Stimulated activated CD4-positive, alpha-beta T cell treated with anti-CD3 and anti-CD28 coated beads, Interleukin-12 subunit alpha, Interleukin-12 subunit beta, amount 100 ng/mL, for 24 hours (primary cell): Measurements from ENCODE around the gene ZNF778.

Experiments
- DNase-seq, 2 experiments: peaks; one replicate each; pipeline ENCODE4 v3.0.0-alpha.2; 2020; ENCODE audit warnings: low read depth in 2 of 2

The ZNF778 gene

GRCh38 chr16:89217388-89218191 lies at the start of gene ZNF778:
ZNF778 (plus strand) TSS chr16:89217703; CDS start chr16:89221128, 3,425 bp downstream.
- peak; percentile 66 to 68 for DNase-seq

GRCh38 chr16:89168381-89169189 lies 48.9 kb upstream of the ZNF778 start:
- DNase-seq = no peak

- no peak for DNase-seq
Measured at GRCh38 chr16:89169778-89170177, 47.7 kb upstream of the ZNF778 start.

GRCh38 chr16:89170346-89171215 lies 46.9 kb upstream of the ZNF778 start:
- DNase-seq = no peak

DNA sequence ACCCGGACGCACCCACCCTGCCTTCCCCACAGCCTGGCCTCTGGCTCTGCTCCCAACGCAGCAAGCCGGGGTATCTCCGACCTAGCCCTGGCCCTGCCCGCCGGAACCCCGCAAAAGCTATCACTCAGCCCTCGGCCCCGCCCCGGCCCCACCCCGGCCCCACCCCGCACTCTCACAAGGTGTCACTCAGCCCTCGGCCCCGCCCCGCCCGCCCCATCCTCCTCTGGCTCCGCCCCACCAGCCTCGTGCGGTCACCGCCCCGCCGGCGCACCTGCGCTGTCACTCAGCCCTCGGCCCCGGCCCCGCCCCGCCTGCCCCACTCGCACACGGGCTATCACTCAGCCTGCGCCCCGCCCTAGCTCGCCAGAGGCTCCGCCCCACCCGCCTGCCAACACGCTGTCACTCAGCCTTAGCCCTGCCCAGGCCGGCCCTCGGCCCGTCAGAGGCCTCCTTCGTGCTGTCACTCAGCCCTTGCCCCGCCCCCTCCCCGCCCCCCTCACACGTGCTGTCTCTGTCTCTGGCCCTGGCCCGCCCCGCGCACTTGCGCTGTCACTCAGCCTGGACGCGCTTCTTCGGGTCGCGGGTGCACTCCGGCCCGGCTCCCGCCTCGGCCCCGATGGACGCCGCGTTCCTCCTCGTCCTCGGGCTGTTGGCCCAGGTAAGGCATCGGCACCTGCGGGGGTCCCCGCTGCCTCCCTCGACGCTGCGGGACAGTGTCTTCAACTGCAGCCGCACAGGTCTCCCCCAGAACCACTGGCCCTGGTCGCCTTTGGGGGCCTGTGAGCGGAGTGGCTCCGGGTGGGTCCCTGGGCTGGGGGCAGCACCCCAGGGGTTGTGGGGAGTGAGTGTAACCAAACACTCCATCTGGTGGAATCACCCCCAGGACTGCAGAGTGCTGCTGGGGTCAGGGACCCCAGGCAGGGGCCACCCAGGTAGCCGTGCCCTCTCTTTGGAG lies 46.0 kb upstream of the ZNF778 start, which contains the start of gene CDH15:
TSS of gene CDH15 (plus strand) at position 533 of the 955 bp plus-strand sequence. CDS start at position 617, 84 bp downstream.
- DNase-seq = peak; percentile 91 to 94

GRCh38 chr16:89172171-89172527 lies 45.4 kb upstream of the ZNF778 start:
- DNase-seq = no peak

GRCh38 chr16:89172528-89173173 lies 44.9 kb upstream of the ZNF778 start:
- no peak for DNase-seq

GRCh38 chr16:89173174-89173921 lies 44.2 kb upstream of the ZNF778 start:
- DNase-seq = no peak

- DNase-seq = no peak
Measured at GRCh38 chr16:89174055-89174827, 43.3 kb upstream of the ZNF778 start.

- DNase-seq = no peak
Measured at GRCh38 chr16:89174877-89175276, 42.6 kb upstream of the ZNF778 start.

- DNase-seq = no peak
Measured at GRCh38 chr16:89175280-89176146, 42.0 kb upstream of the ZNF778 start.

GRCh38 chr16:89176147-89176690 lies 41.3 kb upstream of the ZNF778 start:
- no peak for DNase-seq

GRCh38 chr16:89176717-89177116 lies 40.8 kb upstream of the ZNF778 start:
- DNase-seq = no peak

- DNase-seq = no peak
Measured at GRCh38 chr16:89177501-89177900, 40.0 kb upstream of the ZNF778 start.

DNA sequence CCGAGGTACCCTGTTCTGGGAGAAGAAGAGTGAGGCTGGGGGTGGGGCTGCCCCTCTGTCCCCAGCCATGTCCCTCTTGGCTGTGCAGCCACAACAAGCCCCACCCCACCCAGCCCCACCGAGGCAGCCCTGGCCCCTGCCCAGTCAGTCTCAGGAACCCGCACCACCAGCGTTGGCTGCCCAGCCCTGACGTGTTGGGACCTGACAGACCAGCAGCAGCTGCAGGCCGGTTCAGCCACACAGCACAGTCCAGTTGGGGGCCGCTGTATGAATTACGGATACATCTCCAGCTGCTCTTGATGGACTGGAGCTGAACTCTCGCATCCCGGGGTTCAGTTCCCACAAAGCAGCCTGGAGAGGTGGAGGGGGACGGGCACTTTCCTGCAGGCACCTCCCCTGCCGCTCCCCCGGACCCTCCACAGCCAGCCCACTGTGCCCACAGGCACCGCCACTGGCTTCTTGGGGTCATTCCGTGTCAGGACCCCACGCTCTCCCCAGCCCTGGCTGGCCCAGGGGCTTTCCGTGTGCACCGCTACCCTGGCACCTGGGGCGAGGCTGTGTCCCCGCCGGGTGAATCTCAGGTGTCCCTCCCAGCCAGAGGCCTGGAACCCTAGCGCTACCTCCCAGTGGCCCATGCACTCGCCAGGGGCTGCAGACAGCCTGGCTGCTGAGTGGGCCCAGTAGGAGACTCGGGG lies 38.9 kb upstream of the ZNF778 start:
- no peak for DNase-seq

GRCh38 chr16:89179148-89179484 lies 38.4 kb upstream of the ZNF778 start:
- DNase-seq = no peak
